ENCODE measurements around the gene KLK14.

KLK14 gene

DNA sequence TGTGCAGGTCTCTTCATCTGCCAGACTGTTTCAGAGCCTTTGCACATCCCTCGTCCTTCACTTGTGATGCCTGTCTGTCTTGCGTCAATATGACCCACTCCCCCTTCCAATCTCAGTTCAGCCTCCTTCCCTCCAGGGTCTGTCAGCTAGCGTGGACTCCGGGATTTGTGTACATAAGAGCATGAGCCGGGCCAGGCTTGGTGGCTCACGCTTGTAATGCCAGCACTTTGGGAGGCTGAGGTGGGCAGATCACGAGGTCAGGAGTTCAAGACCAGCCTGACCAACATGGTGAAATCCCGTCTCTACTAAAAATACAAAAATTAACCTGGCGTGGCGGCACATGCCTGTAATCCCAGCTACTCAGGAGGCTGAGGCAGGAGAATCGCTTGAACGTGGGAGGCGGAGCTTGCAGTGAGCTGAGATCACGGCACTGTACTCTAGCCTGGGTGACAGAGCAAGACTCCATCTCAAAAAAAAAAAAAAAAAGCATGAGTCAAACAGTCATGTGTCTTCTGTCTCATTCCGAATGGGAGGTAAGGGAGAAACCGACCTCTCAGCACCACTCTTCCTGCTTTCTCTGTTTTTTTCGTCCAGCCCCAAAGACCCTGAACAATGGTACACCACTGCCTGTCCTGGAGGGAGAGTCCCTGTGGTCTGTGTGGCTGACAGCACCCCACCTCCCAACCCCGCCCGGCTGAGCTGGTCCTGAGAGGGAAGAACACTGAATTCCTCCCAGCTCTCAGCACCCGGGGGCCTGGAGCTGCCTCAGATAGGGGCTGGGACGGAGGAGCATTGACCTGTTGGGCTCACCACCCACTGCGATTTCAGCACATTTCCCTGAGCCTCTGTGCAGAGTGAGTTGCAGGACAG lies 39.7 kb upstream of the KLK14 start:
- Mint-ChIP-seq H3K4me3 (no peak overlapping the region), H3K36me3 (ENCODE audit: low read depth) (no peaks in the 10 kb centered on the region), H3K27me3 (ENCODE audit: low read depth, poor library complexity) (peaks cover 39% of the 10 kb centered on the region), H3K27ac (no peak overlapping the region), H3K9me3 (no peaks in the 10 kb centered on the region), H3K4me1 (peaks cover 6% of the 10 kb centered on the region)
- TF ChIP-seq CTCF (IDR thresholded peaks at IDR 0.05), result no peak
- DNase-seq, result no peak

- Mint-ChIP-seq H3K4me1 (peaks cover 6% of the 10 kb centered on the region), H3K27me3 (ENCODE audit: low read depth, poor library complexity) (peaks cover 48% of the 10 kb centered on the region), H3K4me3 (no peak overlapping the region), H3K27ac (no peak overlapping the region), H3K9me3 (no peaks in the 10 kb centered on the region), H3K36me3 (ENCODE audit: low read depth) (no peaks in the 10 kb centered on the region)
- no peak for TF ChIP-seq CTCF (IDR thresholded peaks at IDR 0.05)
- DNase-seq, result no peak
These were observed 38.6 kb upstream of the KLK14 start for GRCh38 chr19:51121257-51121656.

GRCh38 chr19:51120160-51120559 lies 37.5 kb upstream of the KLK14 start:
- no peak for DNase-seq
- Mint-ChIP-seq H3K9me3 (no peaks in the 10 kb centered on the region), H3K4me1 (peaks cover 6% of the 10 kb centered on the region), H3K27me3 (ENCODE audit: low read depth, poor library complexity) (peaks cover 58% of the 10 kb centered on the region), H3K36me3 (ENCODE audit: low read depth) (no peaks in the 10 kb centered on the region), H3K4me3 (no peak overlapping the region), H3K27ac (no peak overlapping the region)
- no peak for TF ChIP-seq CTCF (IDR thresholded peaks at IDR 0.05)

GRCh38 chr19:51119611-51120010 lies 36.9 kb upstream of the KLK14 start:
- H3K9me3 Mint-ChIP-seq, result no peaks in the 10 kb centered on the region
- TF ChIP-seq CTCF (IDR thresholded peaks at IDR 0.05), result no peak
- DNase-seq, result no peak
- H3K27me3 Mint-ChIP-seq (ENCODE audit: low read depth, poor library complexity), result peaks cover 62% of the 10 kb centered on the region
- peaks cover 2% of the 10 kb centered on the region for H3K4me1 Mint-ChIP-seq
- no peaks in the 10 kb centered on the region for H3K36me3 Mint-ChIP-seq (ENCODE audit: low read depth)
- no peak overlapping the region for H3K27ac Mint-ChIP-seq
- H3K4me3 Mint-ChIP-seq, result no peak overlapping the region

GRCh38 chr19:51119101-51119500 lies 36.4 kb upstream of the KLK14 start:
- H3K27me3 Mint-ChIP-seq (ENCODE audit: low read depth, poor library complexity), result peaks cover 64% of the 10 kb centered on the region
- no peak overlapping the region for H3K27ac Mint-ChIP-seq
- no peaks in the 10 kb centered on the region for H3K4me1 Mint-ChIP-seq
- no peaks in the 10 kb centered on the region for H3K9me3 Mint-ChIP-seq
- DNase-seq, result no peak
- H3K36me3 Mint-ChIP-seq (ENCODE audit: low read depth), result no peaks in the 10 kb centered on the region
- TF ChIP-seq CTCF (IDR thresholded peaks at IDR 0.05), result no peak
- no peak overlapping the region for H3K4me3 Mint-ChIP-seq

GRCh38 chr19:51116736-51117286 lies 34.1 kb upstream of the KLK14 start:
- no peak overlapping the region for H3K4me3 Mint-ChIP-seq
- H3K9me3 Mint-ChIP-seq, result no peaks in the 10 kb centered on the region
- H3K36me3 Mint-ChIP-seq (ENCODE audit: low read depth), result no peaks in the 10 kb centered on the region
- no peak for DNase-seq
- TF ChIP-seq CTCF (IDR thresholded peaks at IDR 0.05), result no peak
- peaks cover 53% of the 10 kb centered on the region for H3K27me3 Mint-ChIP-seq (ENCODE audit: low read depth, poor library complexity)
- H3K27ac Mint-ChIP-seq, result no peak overlapping the region
- H3K4me1 Mint-ChIP-seq, result no peaks in the 10 kb centered on the region

Data from nephron progenitor cell (in vitro differentiated cells).